Fibroblast of lung (primary cell): Measurements from ENCODE around the gene CACNA2D3. TPM values are rescaled to one million over a fixed set of nuclear protein-coding genes. Genes with fewer than 3 reads are reported as not detected.

Experiments used
- DNase-seq, 2 donors: peaks; one replicate each; pipeline versions ENCODE4 v3.0.0 to v3.0.0-alpha.2; 2010; ENCODE audit warnings: low read depth in 2 of 2
- H2AFZ ChIP-seq: 2 replicates; pipeline ENCODE4 v1.5.1; 2012; ENCODE audit warnings: low read length, control low read depth, inconsistent platforms
- H3K27ac ChIP-seq: 2 replicates; pipeline ENCODE4 v1.5.1; 2011; ENCODE audit warnings: low read length, control low read depth; ENCODE audit not compliant: insufficient read depth
- H3K27me3 ChIP-seq: 2 replicates; pipeline ENCODE4 v1.5.1; 2011; ENCODE audit warnings: mild to moderate bottlenecking, low read length; ENCODE audit not compliant: control insufficient read depth, insufficient read depth
- H3K36me3 ChIP-seq: 2 replicates; pipeline ENCODE4 v1.5.1; 2011; ENCODE audit warnings: low read length; ENCODE audit not compliant: control insufficient read depth, insufficient read depth
- H3K4me1 ChIP-seq: 2 replicates; pipeline ENCODE4 v1.5.1; 2011; ENCODE audit warnings: low read length; ENCODE audit not compliant: control insufficient read depth, insufficient read depth; ENCODE audit errors: extremely low read depth
- H3K4me2 ChIP-seq: 2 replicates; pipeline ENCODE4 v1.5.1; 2011; ENCODE audit warnings: low read length, control low read depth; ENCODE audit not compliant: insufficient read depth; ENCODE audit errors: extremely low read depth
- H3K4me3 ChIP-seq, 4 experiments: fragments of 200-600 bp in 1 of 4; sonication (generic) in 1 of 4; replicated peaks in 1 of 4; 2 replicates each; pipeline ENCODE4 v1.5.1; 2011 to 2016; ENCODE audit warnings: low read length in 4 of 4, low read depth in 3 of 4, mild to moderate bottlenecking in 3 of 4, control low read depth in 2 of 4, inconsistent platforms in 1 of 4, mixed read lengths in 1 of 4; ENCODE audit not compliant: insufficient read depth in 1 of 4; ENCODE audit errors: control extremely low read depth in 1 of 4
- H3K79me2 ChIP-seq: 2 replicates; pipeline ENCODE4 v1.5.1; 2012; ENCODE audit warnings: mild to moderate bottlenecking, low read length, inconsistent platforms; ENCODE audit not compliant: control insufficient read depth, insufficient read depth
- H3K9ac ChIP-seq: 2 replicates; pipeline ENCODE4 v1.5.1; 2011; ENCODE audit warnings: mild to moderate bottlenecking, low read length, control low read depth; ENCODE audit not compliant: insufficient read depth
- H3K9me3 ChIP-seq: 2 replicates; pipeline ENCODE4 v1.5.1; 2012; ENCODE audit warnings: low read depth, low read length; ENCODE audit not compliant: control insufficient read depth, insufficient read depth
- H4K20me1 ChIP-seq: 2 replicates; pipeline ENCODE4 v1.5.1; 2011; ENCODE audit warnings: low read length; ENCODE audit not compliant: control insufficient read depth, insufficient read depth; ENCODE audit errors: extremely low read depth
- EZH2 ChIP-seq: IDR thresholded peaks from 2 replicates; pipeline ENCODE4 v1.5.1; 2012; ENCODE audit warnings: low read length, control low read depth, mild to moderate bottlenecking; ENCODE audit errors: missing control alignments
- polyA plus RNA-seq, 2 donors: library from polyadenylated mRNA; depleted of rRNA in 1 of 2; stranded (reverse) in 1 of 2; unstranded in 1 of 2; fragments of >200 nt; gene quantifications; 2 replicates each; pipeline ENCODE4 v1.2.1, GENCODE V29; 2011 to 2012; ENCODE audit warnings: missing spikeins in 1 of 2
- total RNA-seq: library from RNA; depleted of rRNA; stranded (reverse); fragments of >200 nt; gene quantifications from 2 replicates; pipeline ENCODE4 v1.2.1, GENCODE V29; 2014
- TF ChIP-seq, protein P1 (sequence below), 2 donors: IDR thresholded peaks in 1 of 2; conservative IDR thresholded peaks in 1 of 2; 1 replicate in 1 of 2; 2 replicates in 1 of 2; pipeline ENCODE4 v1.5.1; 2011 to 2012; ENCODE audit warnings: low read length in 2 of 2, control low read depth in 1 of 2, inconsistent platforms in 1 of 2, low read depth in 1 of 2, mild to moderate bottlenecking in 1 of 2

CACNA2D3 gene
- total and polyA plus RNA-seq, 2 donors (not counting 1 experiment from before 2014, with no cell fraction given), result 1.8 to 11.5 TPM

DNA sequence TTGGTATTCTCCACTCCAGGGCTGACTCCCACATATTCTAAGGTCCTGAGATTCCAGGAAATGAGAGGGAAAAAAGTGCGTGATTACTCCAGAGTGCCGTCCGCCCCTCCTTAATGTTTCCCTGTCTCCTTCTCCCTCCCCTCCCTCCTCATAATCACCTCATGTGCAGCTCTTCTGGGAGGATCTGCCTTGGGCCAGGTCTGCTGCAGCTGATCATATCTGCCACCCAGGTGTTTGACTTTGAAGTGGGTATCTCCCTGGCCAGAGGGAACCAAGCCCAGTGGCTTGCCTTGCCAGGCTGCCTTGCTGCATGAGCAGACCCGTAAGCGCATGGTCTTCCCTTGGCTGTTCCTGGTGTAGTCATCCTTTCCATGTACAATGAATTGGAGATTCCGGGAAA lies 833.6 kb downstream of the CACNA2D3 start:
- Histone ChIP-seq H3K9ac (no peak overlapping the region), H3K27ac (no peak overlapping the region), H2AFZ (no peak overlapping the region), H3K36me3 (no peaks in the 10 kb centered on the region), H3K27me3 (no peaks in the 10 kb centered on the region), H3K79me2 (no peaks in the 10 kb centered on the region), H4K20me1 (no peaks in the 10 kb centered on the region), H3K9me3 (no peaks in the 10 kb centered on the region), H3K4me3 (no peak overlapping the region), H3K4me2 (no peak overlapping the region), H3K4me1 (peaks cover 20% of the 10 kb centered on the region)
- no peak for TF ChIP-seq EZH2
- TF ChIP-seq, protein P1, sequence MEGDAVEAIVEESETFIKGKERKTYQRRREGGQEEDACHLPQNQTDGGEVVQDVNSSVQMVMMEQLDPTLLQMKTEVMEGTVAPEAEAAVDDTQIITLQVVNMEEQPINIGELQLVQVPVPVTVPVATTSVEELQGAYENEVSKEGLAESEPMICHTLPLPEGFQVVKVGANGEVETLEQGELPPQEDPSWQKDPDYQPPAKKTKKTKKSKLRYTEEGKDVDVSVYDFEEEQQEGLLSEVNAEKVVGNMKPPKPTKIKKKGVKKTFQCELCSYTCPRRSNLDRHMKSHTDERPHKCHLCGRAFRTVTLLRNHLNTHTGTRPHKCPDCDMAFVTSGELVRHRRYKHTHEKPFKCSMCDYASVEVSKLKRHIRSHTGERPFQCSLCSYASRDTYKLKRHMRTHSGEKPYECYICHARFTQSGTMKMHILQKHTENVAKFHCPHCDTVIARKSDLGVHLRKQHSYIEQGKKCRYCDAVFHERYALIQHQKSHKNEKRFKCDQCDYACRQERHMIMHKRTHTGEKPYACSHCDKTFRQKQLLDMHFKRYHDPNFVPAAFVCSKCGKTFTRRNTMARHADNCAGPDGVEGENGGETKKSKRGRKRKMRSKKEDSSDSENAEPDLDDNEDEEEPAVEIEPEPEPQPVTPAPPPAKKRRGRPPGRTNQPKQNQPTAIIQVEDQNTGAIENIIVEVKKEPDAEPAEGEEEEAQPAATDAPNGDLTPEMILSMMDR (conservative IDR thresholded peaks at IDR 0.05 in 1 of 2, IDR thresholded peaks at IDR 0.05 in 1 of 2; ENCODE audit: low read depth in 1 of 2, low read length in 2 of 2), result no peak
- DNase-seq, result no peak

DNA sequence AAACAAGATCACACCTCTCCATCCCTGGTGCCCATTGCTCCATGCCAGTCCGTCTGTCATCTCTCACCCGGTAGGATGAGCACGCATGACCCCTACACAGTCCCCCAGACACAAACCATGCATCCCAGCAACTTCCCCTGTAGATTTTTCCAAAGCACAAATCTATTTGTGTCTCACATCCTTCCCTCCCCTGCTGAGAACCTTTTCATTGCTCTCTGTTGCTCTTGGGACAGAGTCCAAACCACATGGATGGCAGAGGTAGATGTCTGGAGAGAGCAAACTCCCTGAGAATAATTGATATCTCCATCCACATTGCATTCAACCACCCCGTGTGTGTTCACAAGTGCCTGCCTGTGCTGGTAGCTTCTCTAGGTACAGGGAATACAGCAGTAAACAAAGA lies 835.4 kb downstream of the CACNA2D3 start:
- peak in 1 of 2 donors; percentile 83 for DNase-seq
- H3K27me3 ChIP-seq, result no peaks in the 10 kb centered on the region
- no peaks in the 10 kb centered on the region for H3K79me2 ChIP-seq
- H3K4me1 ChIP-seq, result peaks cover 21% of the 10 kb centered on the region
- H3K4me3 ChIP-seq, result no peak overlapping the region
- no peak overlapping the region for H2AFZ ChIP-seq
- no peaks in the 10 kb centered on the region for H3K9me3 ChIP-seq
- no peak overlapping the region for H3K4me2 ChIP-seq
- H4K20me1 ChIP-seq, result no peaks in the 10 kb centered on the region
- no peaks in the 10 kb centered on the region for H3K36me3 ChIP-seq
- H3K27ac ChIP-seq, result no peak overlapping the region
- TF ChIP-seq, protein P1 (conservative IDR thresholded peaks at IDR 0.05 in 1 of 2, IDR thresholded peaks at IDR 0.05 in 1 of 2; ENCODE audit: low read depth in 1 of 2, low read length in 2 of 2), result no peak
- TF ChIP-seq EZH2, result no peak
- H3K9ac ChIP-seq, result no peak overlapping the region

DNA sequence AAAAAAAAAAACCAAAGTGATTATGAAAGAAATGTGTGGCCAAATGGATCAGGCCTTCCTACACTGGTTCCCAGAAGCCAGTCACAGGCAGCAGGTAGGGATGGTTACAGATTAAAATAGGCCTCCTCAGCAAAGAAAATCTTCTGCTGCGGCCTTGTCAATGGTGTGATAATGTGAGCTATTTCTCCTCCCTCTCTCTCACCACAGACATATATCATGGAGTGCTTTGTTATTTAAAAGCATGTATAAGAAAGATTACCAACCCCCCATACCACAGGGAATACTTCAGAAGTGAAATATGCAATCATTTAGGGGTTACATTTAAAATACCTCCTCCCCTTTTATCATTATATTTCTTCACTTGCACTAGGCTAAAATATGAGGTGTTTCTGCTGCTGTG lies 837.7 kb downstream of the CACNA2D3 start:
- Histone ChIP-seq H2AFZ (no peak overlapping the region), H3K27ac (no peak overlapping the region), H4K20me1 (no peaks in the 10 kb centered on the region), H3K9ac (no peak overlapping the region), H3K36me3 (no peaks in the 10 kb centered on the region), H3K4me1 (peaks cover 7% of the 10 kb centered on the region), H3K79me2 (no peaks in the 10 kb centered on the region), H3K9me3 (no peaks in the 10 kb centered on the region), H3K4me2 (no peak overlapping the region), H3K27me3 (no peaks in the 10 kb centered on the region), H3K4me3 (no peak overlapping the region)
- TF ChIP-seq, protein P1 (conservative IDR thresholded peaks at IDR 0.05 in 1 of 2, IDR thresholded peaks at IDR 0.05 in 1 of 2; ENCODE audit: low read depth in 1 of 2, low read length in 2 of 2), result no peak
- DNase-seq, result peak in 1 of 2 donors; percentile 86
